GM11168 (cell line): ENCODE data around the gene TST.

ENCODE experiments used
- in situ Hi-C: fragments of 300-500 bp; cut with MboI; formaldehyde crosslinking; loops from one replicate; pipeline ENCODE4 v1.12.0; 2022; ENCODE audit warnings: low sequenced_read_pairs; ENCODE audit not compliant: unreplicated experiment

The TST gene

GRCh38 chr22:37033605-37034430 is 14.6 kb upstream of the TST start:
- in situ Hi-C loops, result no loop called here

GRCh38 chr22:37032535-37033460 is 13.6 kb upstream of the TST start:
- in situ Hi-C loops, result no loop called here

- in situ Hi-C loops, result no loop called here
Measured at GRCh38 chr22:37032134-37032534, 12.9 kb upstream of the TST start.

- in situ Hi-C loops, result no loop called here
Measured at GRCh38 chr22:37030560-37031281, 11.5 kb upstream of the TST start.

GRCh38 chr22:37028692-37029674 is 9.7 kb upstream of the TST start:
- in situ Hi-C loops, result no loop called here

GRCh38 chr22:37027556-37027955 is 8.3 kb upstream of the TST start:
- in situ Hi-C loops, result no loop called here

GRCh38 chr22:37026325-37026724 is 7.1 kb upstream of the TST start:
- in situ Hi-C loops, result no loop called here

- in situ Hi-C loops, result no loop called here
Measured at GRCh38 chr22:37025500-37026070, 6.3 kb upstream of the TST start.

- in situ Hi-C loops, result no loop called here
Measured at GRCh38 chr22:37024339-37025157, 5.3 kb upstream of the TST start.

- in situ Hi-C loops, result no loop called here
Measured at GRCh38 chr22:37023743-37024338, 4.6 kb upstream of the TST start.

- in situ Hi-C loops, result no loop called here
Measured at GRCh38 chr22:37022483-37023337, 3.5 kb upstream of the TST start.

- in situ Hi-C loops, result no loop called here
Measured at GRCh38 chr22:37021710-37022482, 2.6 kb upstream of the TST start.

GRCh38 chr22:37021041-37021440 is 1.8 kb upstream of the TST start:
- in situ Hi-C loops, result no loop called here

GRCh38 chr22:37020192-37020479 is 889 bp upstream of the TST start:
- in situ Hi-C loops, result no loop called here

- in situ Hi-C loops, result no loop called here
Measured at GRCh38 chr22:37018815-37019308, 385 bp downstream of the TST start.

- in situ Hi-C loops, result no loop called here
Measured at GRCh38 chr22:37018086-37018814, 997 bp downstream of the TST start.
